K562 (cell line): ENCODE data around the gene PPIL1. TPM values are rescaled to one million over a fixed set of nuclear protein-coding genes. Genes with fewer than 3 reads are reported as not detected.

Source experiments
- ATAC-seq: fragments of 200-7000 bp; cut with Tn5 transposase; 3 replicates; pipeline ENCODE4 v1.9.1; 2020; ENCODE audit warnings: moderate library complexity
- BruUV-seq: library from RNA; stranded (reverse); fragments of 400-500 nt; replicated peaks from 2 replicates; lab custom pipeline; 2021; lab: Mats Ljungman, UMichigan
- CTCF ChIA-PET: fragments of 300-600 bp; formaldehyde crosslinking; extraction: SDS; loops from one replicate; lab custom pipeline; 2021; ENCODE audit warnings: low intra/inter-chr PET ratio; lab: Yijun Ruan, JAX
- POLR2A ChIA-PET: fragments of 300-600, 350-650 bp; sonication (Branson Sonifier 250); formaldehyde crosslinking; extraction: SDS; loops from one replicate; lab custom pipeline; 2021; ENCODE audit warnings: antibody characterized with exemption, inconsistent platforms; lab: Yijun Ruan, JAX
- DNase-seq, 4 experiments: peaks; one replicate each; pipeline versions ENCODE4 v3.0.0 to v3.0.0-alpha.2; 2011 to 2018; ENCODE audit warnings: low spot score in 3 of 4, mixed read lengths in 3 of 4; ENCODE audit errors: extremely low read depth in 1 of 4
- FAIRE-seq: peaks from 2 replicates; lab custom pipeline; 2011; peaks lifted over from hg19 to GRCh38; lab: Jason Lieb, UNC
- H2AFZ ChIP-seq: 2 replicates; pipeline ENCODE4 v1.6.0; 2011; ENCODE audit warnings: low read depth, low read length, control low read depth, inconsistent platforms
- H3K27ac ChIP-seq: fragments of 200-600 bp; 3 replicates; pipeline ENCODE4 v1.8.0; 2011; ENCODE audit warnings: low read depth, mild to moderate bottlenecking, control low read depth, inconsistent platforms, low read length, moderate library complexity, mixed read lengths; ENCODE audit errors: extremely low read depth
- H3K27me3 ChIP-seq, 2 experiments: fragments of 300-600 bp in 1 of 2; 2 replicates in 1 of 2; 3 replicates in 1 of 2; pipeline versions ENCODE4 v1.6.0 to v1.8.0; 2011; ENCODE audit warnings: inconsistent platforms in 2 of 2, low read length in 2 of 2, mild to moderate bottlenecking in 1 of 2, mixed read lengths in 1 of 2, moderate library complexity in 1 of 2; ENCODE audit not compliant: control insufficient read depth in 2 of 2, insufficient read depth in 2 of 2
- H3K36me3 ChIP-seq: fragments of 300-600 bp; 3 replicates; pipeline ENCODE4 v1.8.0; 2011; ENCODE audit warnings: mild to moderate bottlenecking, low read length, inconsistent platforms; ENCODE audit not compliant: control insufficient read depth, insufficient read depth
- H3K4me1 ChIP-seq, 2 experiments: fragments of 200-600 bp in 1 of 2; replicated peaks in 1 of 2; 2 replicates in 1 of 2; 3 replicates in 1 of 2; pipeline versions ENCODE4 v1.5.1 to v1.8.0; 2011; ENCODE audit warnings: inconsistent platforms in 2 of 2, low read length in 2 of 2, mild to moderate bottlenecking in 1 of 2, mixed read lengths in 1 of 2, moderate library complexity in 1 of 2; ENCODE audit not compliant: control insufficient read depth in 2 of 2, insufficient read depth in 2 of 2
- H3K4me2 ChIP-seq: 2 replicates; pipeline ENCODE4 v1.6.1; 2011; ENCODE audit warnings: low read length, control low read depth, inconsistent platforms, mixed read lengths; ENCODE audit not compliant: insufficient read depth
- H3K4me3 ChIP-seq: fragments of 200-600 bp; sonication (generic), shearing (Covaris generic); 2 replicates; pipeline ENCODE4 v1.5.1; 2016; ENCODE audit warnings: control low read depth, inconsistent platforms
- H3K79me2 ChIP-seq: fragments of 200-600 bp; 3 replicates; pipeline ENCODE4 v1.8.0; 2011; ENCODE audit warnings: low read length, inconsistent platforms; ENCODE audit not compliant: control insufficient read depth, insufficient read depth
- H3K9ac ChIP-seq, 2 experiments: 2 replicates each; pipeline versions ENCODE4 v1.6.0 to v1.6.1; 2011; ENCODE audit warnings: low read depth in 2 of 2, low read length in 2 of 2, control low read depth in 1 of 2, inconsistent platforms in 1 of 2, mild to moderate bottlenecking in 1 of 2, mixed read lengths in 1 of 2; ENCODE audit not compliant: insufficient read depth in 1 of 2
- H3K9me1 ChIP-seq: one replicate; pipeline ENCODE4 v1.6.0; 2011; ENCODE audit warnings: inconsistent platforms, mild to moderate bottlenecking, low read length, moderate library complexity; ENCODE audit not compliant: control insufficient read depth, insufficient read depth
- H3K9me3 ChIP-seq: replicated peaks from 2 replicates; pipeline ENCODE4 v1.5.1; 2011; ENCODE audit warnings: low read depth, low read length, inconsistent platforms; ENCODE audit not compliant: control insufficient read depth, insufficient read depth
- H4K20me1 ChIP-seq: replicated peaks from 2 replicates; pipeline ENCODE4 v1.6.1; 2011; ENCODE audit warnings: low read length, inconsistent platforms, mixed read lengths; ENCODE audit not compliant: control insufficient read depth, insufficient read depth
- ADNP ChIP-seq: fragments of 200-800 bp; sonication (Bioruptor generic); IDR thresholded peaks from 2 replicates; pipeline ENCODE4 v1.6.1; 2016; ENCODE audit warnings: missing genetic modification characterization, missing compliant biosample characterization
- GABPB1 ChIP-seq: sonication (generic); formaldehyde crosslinking; IDR thresholded peaks from 2 replicates; pipeline ENCODE4 v1.8.0; 2022; ENCODE audit warnings: mild to moderate bottlenecking, missing genetic modification reagents
- HBP1 ChIP-seq: fragments of 450-650 bp; formaldehyde crosslinking; IDR thresholded peaks from 2 replicates; pipeline ENCODE4 v1.4.0; 2022; ENCODE audit warnings: missing genetic modification characterization
- HMG20A ChIP-seq: fragments of 450-650 bp; formaldehyde crosslinking; conservative IDR thresholded peaks from 2 replicates; pipeline ENCODE4 v1.4.0; 2020; ENCODE audit warnings: mild to moderate bottlenecking, mixed read lengths
- KDM1A ChIP-seq, 2 experiments: fragments of 450-650 bp; IDR thresholded peaks; 2 replicates each; pipeline ENCODE4 v1.6.1; 2016; ENCODE audit warnings: mild to moderate bottlenecking in 2 of 2
- LARP7 ChIP-seq: fragments of 450-650 bp; IDR thresholded peaks from 2 replicates; pipeline ENCODE4 v1.6.1; 2016
- PRMT5 ChIP-seq: sonication (generic); formaldehyde crosslinking; IDR thresholded peaks from 2 replicates; pipeline ENCODE4 v1.5.0; 2020; ENCODE audit warnings: missing genetic modification reagents
- RFX1 ChIP-seq: fragments of 450-650 bp; IDR thresholded peaks from 2 replicates; pipeline ENCODE4 v1.6.1; 2016; ENCODE audit warnings: mild to moderate bottlenecking, moderate library complexity
- SMARCA5 ChIP-seq: fragments of 450-650 bp; IDR thresholded peaks from 2 replicates; pipeline ENCODE4 v1.6.1; 2016
- SRSF1 ChIP-seq: fragments of 200-400 bp; formaldehyde crosslinking; IDR thresholded peaks from 2 replicates; pipeline ENCODE4 v1.6.1; 2017; ENCODE audit warnings: mild to moderate bottlenecking, low read depth, low read length, moderate library complexity
- TAF9B ChIP-seq: fragments of 450-650 bp; IDR thresholded peaks from 2 replicates; pipeline ENCODE4 v1.6.1; 2018; ENCODE audit warnings: mild to moderate bottlenecking; ENCODE audit not compliant: partially characterized antibody
- TAL1 ChIP-seq: fragments of 450-650 bp; IDR thresholded peaks from 2 replicates; pipeline ENCODE4 v1.6.1; 2016; ENCODE audit warnings: mild to moderate bottlenecking
- ZEB2 ChIP-seq: fragments of 450-650 bp; IDR thresholded peaks from 2 replicates; pipeline ENCODE4 v1.6.1; 2016
- WGBS: fragments of 100-300 bp; shearing (Covaris generic); methylation state at CpG from one replicate; pipeline ENCODE4 v1.1.6; 2016; ENCODE audit warnings: low coverage, mixed read lengths; ENCODE audit not compliant: insufficient coverage; ENCODE audit errors: missing lambda C conversion rate; 5-methylcytosine and 5-hydroxymethylcytosine counted together
- in situ Hi-C: fragments of 300-500 bp; cut with MboI; formaldehyde crosslinking; loops from 4 replicates; pipeline ENCODE4 v1.15.0; 2018; ENCODE audit warnings: inconsistent platforms, mixed read lengths
- intact Hi-C: fragments of 100-400 bp; cut with micrococcal nuclease; formaldehyde crosslinking; loops from 2 replicates; pipeline ENCODE4 v1.14.2; 2022
- polyA plus RNA-seq, 8 experiments: library from polyadenylated mRNA; depleted of rRNA in 4 of 8; stranded (reverse) in 5 of 8; unstranded in 3 of 8; fragments of >200 nt; fragmentation: Nextera tagmentation in 2 of 8; fragmentation: Illumina TruSeq in 1 of 8; extraction: Ambion mirVana in 2 of 8; extraction: Trizol in 1 of 8; gene quantifications; 2 replicates each; pipeline versions ENCODE4 v1.2.1 to v1.2.3, GENCODE V29; 2011 to 2014; ENCODE audit warnings: inconsistent platforms in 1 of 8, missing spikeins in 1 of 8
- total RNA-seq, 7 experiments: library from RNA; depleted of rRNA in 6 of 7; stranded (reverse); fragments of >200 nt in 6 of 7; fragmentation: Illumina TruSeq in 2 of 7; extraction: Trizol in 2 of 7; gene quantifications; 2 replicates each; pipeline versions ENCODE4 v1.2.1 to v1.2.3, GENCODE V29; 2011 to 2021; ENCODE audit warnings: low replicate concordance in 1 of 7
- TF ChIP-seq, protein P1 (sequence below): fragments of 250-450 bp; sonication (Bioruptor Pico); IDR thresholded peaks from 2 replicates; pipeline ENCODE4 v1.4.0; 2020; ENCODE audit warnings: mild to moderate bottlenecking, moderate library complexity

The PPIL1 gene
- total and polyA plus RNA-seq, 9 of the 15 experiments (the other 6 are each of a cell fraction or from before 2014, with no cell fraction given): 65.8 to 205 (median 130) TPM

DNA sequence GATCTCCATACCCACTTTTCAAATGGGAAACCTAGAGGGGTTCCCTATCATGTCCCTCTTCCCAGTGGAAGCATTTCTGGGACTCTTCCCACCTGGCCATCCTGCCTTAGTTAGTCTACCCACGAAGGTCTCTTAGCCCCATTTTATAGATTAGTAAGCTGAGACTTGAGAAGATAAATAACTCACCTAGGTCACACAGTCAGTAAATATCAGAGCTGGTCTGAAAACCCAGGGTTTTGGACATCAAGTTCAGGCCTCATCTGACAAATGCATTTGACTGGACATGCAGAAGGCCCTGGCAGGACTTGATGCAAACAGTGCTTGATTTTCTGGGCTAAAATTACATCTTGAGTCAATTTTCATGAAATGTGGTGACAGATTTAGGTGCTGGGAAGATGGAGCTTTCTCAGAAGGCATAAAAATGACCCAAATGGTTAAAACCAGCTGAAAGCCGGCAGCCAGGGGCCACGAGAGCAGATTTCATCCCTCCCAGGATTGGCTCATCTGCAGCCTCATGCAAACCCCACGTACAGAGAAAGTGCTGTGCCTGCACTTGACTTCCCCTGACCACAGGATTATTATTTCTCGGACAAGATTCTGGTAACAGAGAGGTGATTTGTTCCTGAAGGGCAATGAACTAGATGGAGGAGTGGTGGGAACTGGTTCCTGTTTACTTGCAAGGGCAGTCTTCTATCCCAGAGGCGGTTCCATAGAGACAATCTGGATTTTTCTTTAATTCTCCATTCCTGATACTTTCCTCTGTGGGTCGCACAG lies 58.5 kb downstream of the PPIL1 start:
- no peak overlapping the region for H3K4me3 ChIP-seq
- intact Hi-C loops (no loop called here), in situ Hi-C loops (no loop called here)
- H3K4me1 ChIP-seq: peaks cover 7 to 17% of the 10 kb centered on the region in 2 experiments
- H3K4me2 ChIP-seq: no peak overlapping the region
- H4K20me1 ChIP-seq: no peaks in the 10 kb centered on the region
- WGBS: 22% methylated on average over 7 of the region's 7 CpGs
- no peaks in the 10 kb centered on the region for H3K9me1 ChIP-seq
- H3K9ac ChIP-seq: no peak overlapping the region
- no peak for DNase-seq
- FAIRE-seq: no peak
- no peaks in the 10 kb centered on the region for H3K36me3 ChIP-seq
- H3K27ac ChIP-seq: no peak overlapping the region
- no peak overlapping the region for H2AFZ ChIP-seq
- H3K27me3 ChIP-seq: no peaks in the 10 kb centered on the region; a peak in 1 of 5 replicates
- BruUV-seq: no TSS peak
- ChIA-PET POLR2A (interaction anchor here (0.6 to 1.9 kb wide), 4 partner anchors 32 to 358 kb away, joined by 3 to 5 read pairs (median 4); no protein-coding TSS in a partner anchor), CTCF (interaction anchor here (0.6 kb wide), 1 partner anchor 63 kb away, joined by 3 read pairs; no protein-coding TSS in a partner anchor)
- ATAC-seq: no peak
- H3K79me2 ChIP-seq: no peaks in the 10 kb centered on the region
- no peaks in the 10 kb centered on the region for H3K9me3 ChIP-seq
- TF ChIP-seq LARP7 (no peak), ADNP (0 out of 2 replicates have a peak, but pooled peaks have one; percentile 55), RFX1 (no peak), PRMT5 (CRISPR knock-in tag) (no peak), ZEB2 (no peak), KDM1A (IDR thresholded peaks at IDR 0.05) (0 out of 4 replicates have a peak, but pooled peaks have one; percentile 31 to 38), SMARCA5 (no peak), SRSF1 (no peak), TAL1 (no peak), HBP1 (CRISPR knock-in tag) (no peak), TAF9B (no peak), HMG20A (no peak), GABPB1 (no peak)
- TF ChIP-seq, protein P1, sequence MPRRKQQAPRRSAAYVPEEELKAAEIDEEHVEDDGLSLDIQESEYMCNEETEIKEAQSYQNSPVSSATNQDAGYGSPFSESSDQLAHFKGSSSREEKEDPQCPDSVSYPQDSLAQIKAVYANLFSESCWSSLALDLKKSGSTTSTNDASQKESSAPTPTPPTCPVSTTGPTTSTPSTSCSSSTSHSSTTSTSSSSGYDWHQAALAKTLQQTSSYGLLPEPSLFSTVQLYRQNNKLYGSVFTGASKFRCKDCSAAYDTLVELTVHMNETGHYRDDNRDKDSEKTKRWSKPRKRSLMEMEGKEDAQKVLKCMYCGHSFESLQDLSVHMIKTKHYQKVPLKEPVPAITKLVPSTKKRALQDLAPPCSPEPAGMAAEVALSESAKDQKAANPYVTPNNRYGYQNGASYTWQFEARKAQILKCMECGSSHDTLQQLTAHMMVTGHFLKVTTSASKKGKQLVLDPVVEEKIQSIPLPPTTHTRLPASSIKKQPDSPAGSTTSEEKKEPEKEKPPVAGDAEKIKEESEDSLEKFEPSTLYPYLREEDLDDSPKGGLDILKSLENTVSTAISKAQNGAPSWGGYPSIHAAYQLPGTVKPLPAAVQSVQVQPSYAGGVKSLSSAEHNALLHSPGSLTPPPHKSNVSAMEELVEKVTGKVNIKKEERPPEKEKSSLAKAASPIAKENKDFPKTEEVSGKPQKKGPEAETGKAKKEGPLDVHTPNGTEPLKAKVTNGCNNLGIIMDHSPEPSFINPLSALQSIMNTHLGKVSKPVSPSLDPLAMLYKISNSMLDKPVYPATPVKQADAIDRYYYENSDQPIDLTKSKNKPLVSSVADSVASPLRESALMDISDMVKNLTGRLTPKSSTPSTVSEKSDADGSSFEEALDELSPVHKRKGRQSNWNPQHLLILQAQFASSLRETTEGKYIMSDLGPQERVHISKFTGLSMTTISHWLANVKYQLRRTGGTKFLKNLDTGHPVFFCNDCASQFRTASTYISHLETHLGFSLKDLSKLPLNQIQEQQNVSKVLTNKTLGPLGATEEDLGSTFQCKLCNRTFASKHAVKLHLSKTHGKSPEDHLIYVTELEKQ (CRISPR knock-in tag): no peak
